Measurements from ENCODE around the gene MTR.

- no peak for TF ChIP-seq CTCF (IDR thresholded peaks at IDR 0.05)
- no peak for TF ChIP-seq POLR2A (IDR thresholded peaks at IDR 0.05)
Measured at GRCh38 chr1:236890152-236891056, 95.3 kb downstream of the MTR start.

Measured in Peyer's patch (tissue), 4 donors.